HG03025 (cell line): Measurements from ENCODE around the gene TARS1.
"Not testable (repeated sequence)": the region's sequence is repeated elsewhere in the genome, so short reads cannot be mapped to it uniquely, and the experiment has no call there.

Experiments used
- ATAC-seq: cut with Tn5 transposase; IDR thresholded peaks from one replicate; pipeline ENCODE4 v1.9.1; 2021; ENCODE audit warnings: mild to moderate bottlenecking, moderate library complexity; ENCODE audit not compliant: unreplicated experiment, low FRiP score

The TARS1 gene

DNA sequence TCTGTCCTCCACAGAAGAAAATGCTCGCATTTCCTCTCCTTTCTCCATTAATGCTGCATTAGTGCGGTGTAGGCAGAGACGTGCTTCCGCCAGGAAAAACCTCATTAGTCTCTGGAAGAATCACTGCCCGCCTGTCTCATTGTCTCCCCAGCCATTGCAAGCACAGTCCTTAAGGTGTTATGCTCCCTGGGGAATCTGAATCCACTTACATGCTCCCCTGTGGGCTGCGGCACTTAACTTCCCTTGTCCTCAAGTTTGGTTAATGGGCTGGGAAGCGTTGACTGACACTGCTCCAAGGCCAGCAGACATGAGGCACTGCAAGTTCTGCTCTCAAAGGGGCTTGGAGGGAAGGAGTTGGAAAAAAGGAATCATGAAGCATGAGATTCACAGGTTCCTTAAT lies 41.6 kb downstream of the TARS1 start:
- no peak for ATAC-seq

GRCh38 chr5:33487236-33487635 lies 46.5 kb downstream of the TARS1 start:
- ATAC-seq = no peak

GRCh38 chr5:33488558-33489355 lies 48.0 kb downstream of the TARS1 start:
- ATAC-seq = no peak

DNA sequence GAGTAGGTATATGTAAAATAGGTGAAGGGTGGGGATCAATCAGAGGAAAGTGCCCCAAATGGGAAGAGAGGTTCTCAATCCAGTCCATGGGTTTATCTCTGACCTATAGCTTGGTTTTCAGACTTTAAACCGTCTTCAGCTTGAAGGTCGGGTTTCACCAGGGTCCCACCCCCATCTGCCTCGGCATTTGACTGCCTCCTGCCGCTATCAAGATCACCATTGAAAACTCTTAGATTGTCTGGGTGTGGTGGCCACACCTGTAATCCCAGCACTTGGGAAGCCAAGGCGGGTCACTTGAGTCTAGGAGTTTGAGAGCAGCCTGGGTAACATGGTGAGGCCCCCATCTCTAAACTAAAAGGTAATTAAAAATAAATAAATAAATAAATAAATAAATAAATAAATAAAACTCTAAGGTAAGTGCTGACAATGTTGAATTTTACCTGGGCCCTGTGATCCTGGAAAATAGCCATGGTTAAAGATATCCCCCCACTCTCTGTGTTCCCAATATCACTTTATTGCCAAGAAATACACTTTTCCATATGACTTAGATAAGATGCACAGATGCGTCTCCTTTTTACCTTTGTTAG lies 48.8 kb downstream of the TARS1 start:
- ATAC-seq = no peak

- ATAC-seq = no peak
These were observed 49.4 kb downstream of the TARS1 start for GRCh38 chr5:33490071-33490665.

DNA sequence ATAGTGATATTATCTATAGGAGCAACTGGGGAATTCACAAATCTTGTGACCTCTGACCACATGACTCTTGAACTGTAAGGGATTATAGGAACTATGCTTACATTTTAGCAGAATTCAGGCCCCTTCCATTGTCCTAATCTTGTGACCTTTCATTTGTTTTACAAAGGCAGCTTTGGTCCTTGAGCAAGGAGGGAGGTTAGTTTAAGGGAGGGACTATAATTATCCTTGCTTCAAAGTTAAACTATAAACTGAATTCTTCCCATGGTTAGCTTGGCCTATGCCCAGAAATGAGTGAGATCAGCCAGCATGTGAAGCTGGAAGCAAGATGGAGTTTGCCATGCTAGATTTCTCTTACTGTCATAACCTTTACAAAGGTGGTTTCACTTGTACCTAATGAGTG lies 51.2 kb downstream of the TARS1 start:
- no peak for ATAC-seq

DNA sequence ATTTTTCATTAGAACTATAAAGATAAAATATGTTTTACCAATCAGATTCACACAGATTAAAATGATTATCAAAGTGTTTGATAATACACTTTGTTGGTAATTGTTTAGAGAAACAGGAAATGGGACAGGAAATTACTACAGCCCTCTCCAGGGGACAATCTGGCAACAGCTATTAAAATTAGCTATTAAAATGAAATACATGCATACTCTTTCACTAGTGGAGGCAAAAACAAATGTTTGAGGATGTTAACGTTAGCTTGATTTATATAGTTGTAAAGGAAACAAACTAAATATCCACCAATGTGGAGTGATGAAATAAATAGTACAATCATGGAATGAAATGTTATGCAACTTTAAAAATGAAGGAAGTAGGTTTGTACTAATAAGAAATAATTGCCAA lies 53.7 kb downstream of the TARS1 start:
- no peak for ATAC-seq

- ATAC-seq = no peak
These were observed 60.5 kb downstream of the TARS1 start for GRCh38 chr5:33501260-33501659.

DNA sequence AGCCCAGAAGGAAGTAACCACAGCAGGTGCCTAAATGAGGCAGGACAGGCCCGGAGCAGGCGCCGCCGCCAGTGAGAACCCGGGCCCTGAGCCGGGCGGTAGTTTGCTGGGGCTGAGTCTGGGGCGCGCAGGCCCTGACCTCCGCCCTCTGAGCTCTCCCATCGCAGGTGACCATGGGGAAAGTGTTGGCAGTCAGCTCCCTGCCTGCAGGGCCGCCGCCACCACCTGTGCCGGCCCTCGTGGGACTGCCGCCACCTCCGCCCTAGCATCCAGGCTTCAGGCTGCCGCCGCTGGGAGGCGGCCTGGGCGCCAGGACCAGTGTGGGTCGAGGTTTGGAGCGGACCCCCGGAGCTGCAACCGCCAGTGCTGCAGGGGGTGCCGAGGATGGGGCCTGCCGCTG lies 61.1 kb downstream of the TARS1 start:
- ATAC-seq = no peak

DNA sequence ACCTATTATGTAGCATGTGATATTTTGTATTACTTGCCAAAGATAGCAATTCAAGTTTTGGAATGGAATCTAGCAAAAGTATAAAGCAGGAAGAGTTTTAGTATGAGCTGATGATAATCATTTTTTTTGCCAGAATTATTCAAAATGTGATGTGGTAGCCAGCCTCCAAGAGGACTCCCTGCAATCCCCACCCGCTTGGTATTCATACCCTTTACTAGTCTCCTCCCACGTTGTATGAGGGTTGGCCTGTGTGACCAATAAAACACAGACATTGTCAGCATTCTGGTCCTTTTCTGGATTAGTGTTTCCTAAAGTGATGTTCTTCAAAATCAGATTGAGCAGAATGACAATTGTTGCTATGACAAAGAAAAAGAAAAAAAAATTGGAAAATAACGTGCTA lies 63.8 kb downstream of the TARS1 start:
- ATAC-seq = no peak

GRCh38 chr5:33507426-33507825 lies 66.7 kb downstream of the TARS1 start:
- no peak for ATAC-seq

GRCh38 chr5:33509036-33509435 lies 68.3 kb downstream of the TARS1 start:
- no peak for ATAC-seq

DNA sequence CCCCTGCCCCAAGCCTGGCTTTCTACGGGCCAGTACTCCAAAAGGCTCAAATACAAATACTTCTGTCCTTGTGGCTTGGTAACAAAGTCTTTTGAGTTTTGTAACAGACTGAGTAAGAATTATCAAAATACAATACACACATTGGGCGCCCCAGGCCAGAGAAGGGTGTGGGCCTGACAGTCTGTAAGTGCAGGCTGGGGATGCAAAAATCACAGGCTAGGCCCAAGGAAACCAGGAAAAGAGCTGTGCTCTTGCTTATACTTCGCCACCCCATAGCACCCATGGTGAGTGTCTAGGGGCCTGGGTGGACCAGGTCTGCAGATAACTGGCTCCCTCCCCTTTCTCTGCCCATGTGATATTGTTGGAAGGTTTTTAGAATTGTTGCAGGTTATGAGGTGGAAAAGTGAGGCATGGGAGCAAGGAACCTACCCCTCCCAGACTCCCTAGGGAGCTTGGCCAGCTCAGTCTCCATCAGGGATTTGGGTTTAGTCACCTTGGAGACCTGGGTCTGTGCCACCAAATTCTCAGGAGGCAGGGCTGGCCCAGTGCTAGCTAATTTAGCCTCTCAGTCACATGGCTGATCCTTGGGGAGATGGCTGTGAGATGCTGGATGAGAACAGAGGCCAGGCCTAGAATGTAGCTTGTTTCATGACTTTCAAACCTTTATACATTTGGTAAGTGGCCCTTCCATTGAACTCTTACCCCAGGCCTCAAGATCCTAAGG lies 72.9 kb downstream of the TARS1 start:
- no peak for ATAC-seq

DNA sequence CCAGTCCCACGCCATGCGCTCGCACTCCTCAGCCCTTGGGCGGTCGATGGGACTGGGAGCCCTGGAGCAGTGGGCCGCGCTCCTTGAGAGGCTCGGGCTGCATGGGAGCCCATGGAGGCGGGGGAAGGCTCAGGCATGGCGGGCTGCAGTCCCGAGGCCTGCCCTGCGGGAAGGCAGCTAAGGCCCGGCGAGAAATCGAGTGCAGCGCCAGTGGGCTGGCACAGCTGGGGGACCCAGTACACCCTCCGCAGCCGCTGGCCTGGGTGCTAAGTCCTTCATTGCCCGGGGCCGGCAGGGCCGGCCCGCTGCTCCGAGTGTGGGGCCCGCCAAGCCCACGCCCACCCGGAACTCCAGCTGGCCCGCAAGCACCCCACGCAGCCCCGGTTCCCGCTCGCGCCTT lies 74.6 kb downstream of the TARS1 start:
- not testable (repeated sequence) for ATAC-seq

- no peak for ATAC-seq
These were observed 75.7 kb downstream of the TARS1 start for GRCh38 chr5:33516421-33516820.
